ENCODE data around the gene ZNF593OS. TPM values are rescaled to one million over a fixed set of nuclear protein-coding genes. Genes with fewer than 3 reads are reported as not detected.
A peak's percentile ranks its signal among the peaks of the same experiment; 100 is the strongest.

The ZNF593OS gene
- total RNA-seq, 1 experiment from 2014 or later = not detected

DNA sequence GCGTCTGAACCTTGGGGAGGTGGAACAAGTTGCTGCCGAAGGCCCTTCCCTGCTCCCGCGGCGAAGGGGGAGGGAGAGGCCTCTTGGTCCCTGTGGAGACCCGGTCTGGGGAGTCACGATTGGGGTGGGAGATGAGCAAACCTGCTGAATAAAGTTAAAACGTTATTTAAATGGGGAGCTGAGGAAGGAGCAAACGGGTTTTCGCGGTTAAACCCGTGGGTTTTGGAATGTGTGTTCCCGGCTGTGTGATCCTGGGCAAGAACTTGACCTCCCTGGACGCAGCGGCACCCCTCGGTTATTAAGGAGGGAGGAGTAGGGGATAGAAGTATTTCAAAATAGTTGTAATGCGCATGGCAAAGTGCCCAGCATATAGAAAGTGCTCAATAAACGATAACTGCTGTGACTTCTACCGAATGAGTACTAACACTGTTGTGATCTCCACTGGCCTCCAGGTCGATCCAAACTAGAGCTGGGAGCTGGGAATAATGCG, 9.4 kb downstream of the ZNF593OS start:
- Histone ChIP-seq H3K4me1 (ENCODE audit: control insufficient read depth in 1 of 2, insufficient read depth in 2 of 2, low read length in 2 of 2) (peaks cover 11 to 46% of the 10 kb centered on the region in 2 experiments), H3K4me2 (ENCODE audit: low read length) (peak overlapping the region; percentile 94), H3K9ac (ENCODE audit: low read length) (peak overlapping the region; percentile 50), H3K4me3 (replicated peaks in 1 of 2; ENCODE audit: low read depth in 1 of 2, low read length in 2 of 2) (peak overlapping the region; percentile 35 to 57), H3K36me3 (ENCODE audit: control insufficient read depth in 1 of 2, insufficient read depth in 2 of 2, low read length in 2 of 2) (no peaks in the 10 kb centered on the region), H3K27me3 (ENCODE audit: insufficient read depth, low read length) (no peaks in the 10 kb centered on the region), H3K9me2 (ENCODE audit: insufficient read depth) (no peaks in the 10 kb centered on the region), H2AFZ (ENCODE audit: low read depth, low read length, poor library complexity, severe bottlenecking) (peak overlapping the region; percentile 70), H3K79me2 (ENCODE audit: insufficient read depth, low read length) (no peaks in the 10 kb centered on the region), H3K9me3 (ENCODE audit: control insufficient read depth in 1 of 2, insufficient read depth in 1 of 2, low read depth in 1 of 2, low read length in 2 of 2) (no peaks in the 10 kb centered on the region), H3K27ac (ENCODE audit: low read depth, low read length) (no peak overlapping the region; the same call in 1 of the 2 replicates), H4K20me1 (ENCODE audit: insufficient read depth) (no peaks in the 10 kb centered on the region)
- CTCF ChIA-PET = no interaction called here
- RAD21 ChIA-PET (ENCODE audit: low non-redundant PET in 1 of 2, low total read pairs in 2 of 2, uncharacterized antibody in 2 of 2, unreplicated experiment in 2 of 2) = no interaction called here
- BruUV-seq (replicated peaks) = TSS peak; percentile 56
- TF ChIP-seq FOSL1 (IDR thresholded peaks at IDR 0.05; ENCODE audit: low read depth) (no peak), SRF (IDR thresholded peaks at IDR 0.05; ENCODE audit: low read depth) (no peak), CEBPB (IDR thresholded peaks at IDR 0.05; ENCODE audit: low read depth) (no peak), ZFX (IDR thresholded peaks at IDR 0.05) (0 out of 2 replicates have a peak, but pooled peaks have one; percentile 1), ELF1 (IDR thresholded peaks at IDR 0.05; ENCODE audit: borderline replicate concordance, low read depth) (no peak), POLR2A (IDR thresholded peaks at IDR 0.05; ENCODE audit: borderline replicate concordance, extremely low read depth, insufficient read depth, insufficient read length) (no peak), EZH2 (IDR thresholded peaks at IDR 0.05) (no peak), REST (IDR thresholded peaks at IDR 0.05; ENCODE audit: low read depth) (no peak)
- DNase-seq (ENCODE audit: low read depth, low spot score) = no peak
- intact Hi-C loops (cut with micrococcal nuclease) = no loop called here
- no peak for ATAC-seq
- POLR2A ChIA-PET = interaction anchor here (0.6 kb wide), 1 partner anchor 328 kb away, joined by 4 read pairs; no protein-coding TSS in a partner anchor
